ENCODE measurements around the gene FAM83B. TPM values are rescaled to one million over a fixed set of nuclear protein-coding genes. Genes with fewer than 3 reads are reported as not detected.

FAM83B gene
- polyA plus RNA-seq, 1 donor from 2014 or later = not detected

DNA sequence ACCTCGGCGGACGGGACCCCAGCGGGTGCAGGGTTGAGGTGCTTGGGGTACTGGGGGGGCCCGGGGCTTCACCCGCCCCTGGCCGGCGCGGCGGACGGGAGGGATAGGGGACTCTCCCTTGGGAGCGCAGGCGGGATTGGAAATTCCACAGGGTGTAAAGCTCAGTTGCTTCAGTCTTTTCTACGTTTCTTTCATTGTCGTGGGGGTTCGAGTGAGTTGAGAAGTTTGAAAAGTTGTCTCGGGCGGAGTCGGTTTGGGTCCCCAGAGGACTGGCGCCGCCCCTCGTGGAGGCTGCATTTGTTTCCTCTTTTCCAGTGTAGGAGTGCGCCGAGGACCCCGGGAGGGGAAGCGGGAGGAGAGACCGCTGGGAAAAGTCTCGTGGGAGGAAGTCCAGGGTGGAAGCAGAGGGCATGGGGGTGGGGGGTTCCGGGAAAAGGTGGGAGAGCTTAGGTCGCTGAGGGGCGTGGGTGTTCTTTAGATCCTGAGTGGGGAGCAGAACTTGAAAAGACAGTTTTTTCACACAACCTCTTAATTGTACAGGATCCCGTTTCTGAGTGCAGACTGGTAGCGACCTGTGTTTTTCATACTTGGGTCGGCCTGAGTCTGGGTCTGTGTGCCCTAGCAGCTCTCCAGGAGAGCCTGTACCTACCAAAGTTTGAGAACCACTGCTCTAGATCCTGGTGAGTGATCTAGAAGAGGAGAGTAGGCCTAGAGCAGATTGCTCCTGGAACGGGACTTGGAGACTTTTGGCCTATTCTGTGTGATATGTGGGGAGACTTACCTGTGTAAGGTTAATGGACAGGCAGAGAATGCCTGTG, 495 bp downstream of the FAM83B start:
- no peaks in the 10 kb centered on the region for H3K4me1 Mint-ChIP-seq
- peaks cover 4% of the 10 kb centered on the region for H3K27me3 Mint-ChIP-seq
- no peaks in the 10 kb centered on the region for H3K36me3 Mint-ChIP-seq
- H3K4me3 Mint-ChIP-seq = no peak overlapping the region
- H3K27ac Mint-ChIP-seq = peak overlapping the region in 1 of 3 donors; percentile 73
- peaks cover 3 to 11% (median 10%) of the 10 kb centered on the region in 3 donors for H3K9me3 Mint-ChIP-seq

DNA sequence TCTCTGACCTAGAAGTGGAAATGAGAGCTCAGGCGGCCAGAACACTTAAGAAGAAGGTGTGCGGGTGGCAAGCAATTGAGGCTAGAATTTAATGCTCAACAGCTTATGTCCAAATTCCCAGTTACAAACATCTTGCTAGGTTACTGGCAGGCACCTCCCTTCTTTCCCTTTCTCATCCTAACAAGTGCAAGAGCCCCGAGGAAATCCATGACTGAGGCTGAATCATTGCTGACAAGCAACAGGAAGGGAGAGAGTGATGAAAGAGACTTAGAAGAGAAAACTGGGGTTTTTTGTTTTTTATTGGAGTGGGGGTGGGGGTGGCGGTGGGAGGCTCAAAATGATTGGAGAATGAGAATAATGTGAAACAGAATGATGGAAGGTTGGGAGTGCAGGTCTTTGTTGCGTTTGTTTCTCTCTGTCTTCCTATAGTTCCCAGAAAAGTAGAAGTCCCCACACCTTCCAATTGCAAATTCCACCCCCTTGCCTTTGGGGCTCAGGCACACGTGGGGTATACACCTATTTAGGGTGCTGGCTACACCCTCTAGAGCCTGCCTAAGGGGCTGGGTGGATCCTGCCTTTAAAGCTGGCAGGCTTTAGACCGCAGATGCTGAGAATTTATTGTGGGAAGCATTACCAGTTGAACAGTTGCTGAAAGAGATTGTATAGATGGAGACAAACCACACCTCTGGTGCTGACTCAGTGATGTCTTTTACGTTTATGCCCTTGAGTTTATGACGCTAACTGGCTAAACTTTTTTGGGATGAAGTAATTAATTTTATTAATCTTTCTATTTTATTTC, 1.4 kb downstream of the FAM83B start:
- peaks cover 5 to 11% (median 7%) of the 10 kb centered on the region in 3 donors for H3K9me3 Mint-ChIP-seq
- peak overlapping the region in 1 of 3 donors; percentile 73 for H3K27ac Mint-ChIP-seq
- H3K4me1 Mint-ChIP-seq = no peaks in the 10 kb centered on the region
- H3K27me3 Mint-ChIP-seq = peaks cover 4% of the 10 kb centered on the region
- H3K4me3 Mint-ChIP-seq = no peak overlapping the region
- no peaks in the 10 kb centered on the region for H3K36me3 Mint-ChIP-seq

- Mint-ChIP-seq H3K27ac (no peak overlapping the region), H3K4me1 (no peaks in the 10 kb centered on the region), H3K4me3 (no peak overlapping the region), H3K36me3 (no peaks in the 10 kb centered on the region), H3K27me3 (peaks cover 4% of the 10 kb centered on the region), H3K9me3 (peaks cover 5 to 9% (median 9%) of the 10 kb centered on the region in 3 donors)
Measured at GRCh38 chr6:54850114-54850513, 3.5 kb downstream of the FAM83B start.

DNA sequence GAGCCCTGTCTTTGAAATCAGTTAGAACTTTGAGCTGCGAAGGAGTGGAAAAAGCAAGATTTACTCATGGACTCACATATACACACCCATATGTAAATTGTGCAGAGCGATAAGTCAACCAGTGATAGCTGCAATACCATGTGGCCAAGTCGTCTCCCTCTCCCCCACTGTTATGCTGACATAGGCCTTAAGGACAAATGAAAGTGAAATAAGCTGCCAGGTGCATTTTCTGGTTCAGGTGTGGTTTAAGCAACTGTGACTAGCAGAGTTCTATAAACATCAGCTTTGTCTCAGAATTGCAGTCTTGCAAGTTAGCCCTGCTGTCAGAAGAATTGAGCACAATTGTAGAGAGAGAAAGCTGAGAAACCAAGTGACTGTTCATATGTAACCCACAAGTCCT, 9.6 kb downstream of the FAM83B start:
- Mint-ChIP-seq H3K4me1 (no peaks in the 10 kb centered on the region), H3K27ac (no peak overlapping the region), H3K4me3 (no peak overlapping the region), H3K9me3 (peaks cover 3 to 5% (median 5%) of the 10 kb centered on the region in 3 donors), H3K27me3 (peaks cover under 1% of the 10 kb centered on the region), H3K36me3 (no peaks in the 10 kb centered on the region)

DNA sequence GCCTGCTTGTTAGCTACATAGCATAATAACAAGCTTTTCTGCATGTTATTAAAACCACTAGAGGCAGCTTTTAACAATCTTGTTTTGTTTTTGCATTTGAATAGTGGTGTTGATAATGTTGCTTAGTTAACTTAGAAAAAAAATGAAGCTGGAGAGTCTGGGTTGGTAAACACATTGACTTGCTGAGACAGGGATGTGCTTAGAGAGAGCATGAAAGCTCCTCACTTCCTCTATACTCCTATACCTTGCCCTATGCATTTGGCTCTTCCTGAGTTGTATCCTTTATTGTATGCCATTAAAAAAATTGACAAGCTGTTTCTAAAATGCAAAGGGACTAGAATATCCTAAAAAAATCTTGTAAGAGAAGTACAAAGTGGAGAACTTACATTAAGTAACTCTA, 13.6 kb downstream of the FAM83B start:
- Mint-ChIP-seq H3K4me1 (no peaks in the 10 kb centered on the region), H3K27me3 (no peaks in the 10 kb centered on the region), H3K27ac (no peak overlapping the region), H3K9me3 (peaks cover 2 to 4% (median 3%) of the 10 kb centered on the region in 3 donors), H3K4me3 (no peak overlapping the region), H3K36me3 (no peaks in the 10 kb centered on the region)

DNA sequence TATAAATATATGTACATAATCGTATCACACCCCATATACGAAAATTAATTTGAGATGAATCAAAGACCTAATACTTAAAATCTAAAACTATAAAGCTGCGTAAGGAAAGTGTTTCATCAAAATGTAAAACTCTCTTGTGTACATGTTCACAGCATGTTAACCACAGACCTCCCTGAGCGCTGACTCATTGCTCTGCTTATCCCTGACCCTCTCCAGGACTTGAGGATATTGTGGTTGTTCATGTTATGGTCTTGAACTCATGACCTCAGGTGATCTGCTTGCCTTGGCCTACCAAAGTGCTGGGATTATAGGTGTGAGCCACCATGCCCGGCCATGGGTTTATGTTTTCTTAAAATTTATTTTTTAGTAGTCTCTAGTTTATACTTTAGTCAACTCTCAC, 14.2 kb downstream of the FAM83B start:
- no peaks in the 10 kb centered on the region for H3K4me1 Mint-ChIP-seq
- no peaks in the 10 kb centered on the region for H3K36me3 Mint-ChIP-seq
- H3K9me3 Mint-ChIP-seq = peaks cover 2 to 4% (median 4%) of the 10 kb centered on the region in 3 donors
- no peaks in the 10 kb centered on the region for H3K27me3 Mint-ChIP-seq
- H3K4me3 Mint-ChIP-seq = no peak overlapping the region
- H3K27ac Mint-ChIP-seq = no peak overlapping the region

- Mint-ChIP-seq H3K36me3 (no peaks in the 10 kb centered on the region), H3K27ac (peak overlapping the region in 1 of 3 donors; percentile 47), H3K27me3 (no peaks in the 10 kb centered on the region), H3K4me1 (no peaks in the 10 kb centered on the region), H3K9me3 (peaks cover 0 to 4% (median 4%) of the 10 kb centered on the region in 3 donors), H3K4me3 (no peak overlapping the region)
Measured at GRCh38 chr6:54861905-54862616, 15.5 kb downstream of the FAM83B start.

- no peak overlapping the region for H3K4me3 Mint-ChIP-seq
Measured at GRCh38 chr6:54864272-54864671, 17.7 kb downstream of the FAM83B start.

DNA sequence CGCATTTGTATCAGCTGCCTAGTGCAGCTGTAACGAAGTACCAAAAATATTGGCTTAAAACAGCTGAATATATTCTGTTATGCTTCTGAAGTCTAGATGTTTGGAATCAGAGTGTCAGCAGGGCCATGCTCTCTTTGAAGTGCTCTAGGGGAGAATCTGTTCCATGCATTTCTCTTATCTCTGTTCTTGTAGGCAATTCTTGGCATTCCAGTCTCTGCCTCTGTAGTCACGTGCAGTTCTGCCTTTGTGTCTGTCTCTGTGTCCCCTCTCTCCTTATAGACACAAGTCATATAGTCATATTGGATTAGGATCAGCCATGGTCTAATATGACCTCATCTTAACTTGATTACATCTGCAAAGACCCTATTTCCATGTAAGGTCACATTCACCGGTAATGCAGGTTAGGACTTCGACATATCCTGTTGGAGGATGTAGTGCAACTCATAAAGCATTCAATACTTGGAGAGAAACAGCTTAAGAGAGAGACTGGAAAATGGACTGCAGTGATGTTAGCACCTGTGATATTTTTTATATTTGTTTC, 18.6 kb downstream of the FAM83B start:
- H3K27me3 Mint-ChIP-seq = no peaks in the 10 kb centered on the region
- H3K4me3 Mint-ChIP-seq = no peak overlapping the region
- H3K27ac Mint-ChIP-seq = no peak overlapping the region
- peaks cover 0 to 4% (median 4%) of the 10 kb centered on the region in 3 donors for H3K9me3 Mint-ChIP-seq
- no peaks in the 10 kb centered on the region for H3K4me1 Mint-ChIP-seq
- no peaks in the 10 kb centered on the region for H3K36me3 Mint-ChIP-seq

More at GRCh38 chr6:54864272-54864671, 17.7 kb downstream of the FAM83B start:
- Mint-ChIP-seq H3K4me1 (no peaks in the 10 kb centered on the region), H3K9me3 (peaks cover 0 to 4% (median 4%) of the 10 kb centered on the region in 3 donors), H3K36me3 (no peaks in the 10 kb centered on the region), H3K27ac (no peak overlapping the region), H3K27me3 (no peaks in the 10 kb centered on the region)

- Mint-ChIP-seq H3K27ac (no peak overlapping the region), H3K36me3 (no peaks in the 10 kb centered on the region), H3K9me3 (peaks cover 0 to 4% (median 0%) of the 10 kb centered on the region in 3 donors), H3K4me1 (no peaks in the 10 kb centered on the region), H3K27me3 (no peaks in the 10 kb centered on the region), H3K4me3 (no peak overlapping the region)
Measured at GRCh38 chr6:54868556-54868955, 22.0 kb downstream of the FAM83B start.

DNA sequence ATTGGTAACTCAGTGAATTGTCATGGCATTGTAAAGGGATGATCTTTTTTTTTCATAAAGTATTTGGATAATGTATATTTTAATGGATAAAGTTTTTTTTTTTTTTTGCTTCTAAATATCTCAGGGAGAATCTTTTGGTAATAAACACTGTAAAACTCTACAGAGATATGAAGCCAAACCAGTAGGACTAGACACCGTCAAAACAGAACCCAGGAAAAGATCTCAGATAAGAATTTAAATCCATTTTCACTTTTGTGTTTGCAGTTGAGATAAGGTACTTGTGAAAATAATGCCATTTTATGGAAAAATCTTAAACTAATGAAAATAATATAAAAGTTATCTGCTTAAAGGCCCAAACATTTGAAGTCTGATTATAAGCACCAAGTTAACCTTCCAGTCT, 27.0 kb downstream of the FAM83B start:
- Mint-ChIP-seq H3K4me3 (no peak overlapping the region), H3K27ac (no peak overlapping the region), H3K4me1 (no peaks in the 10 kb centered on the region), H3K36me3 (no peaks in the 10 kb centered on the region), H3K27me3 (no peaks in the 10 kb centered on the region), H3K9me3 (no peaks in the 10 kb centered on the region)

DNA sequence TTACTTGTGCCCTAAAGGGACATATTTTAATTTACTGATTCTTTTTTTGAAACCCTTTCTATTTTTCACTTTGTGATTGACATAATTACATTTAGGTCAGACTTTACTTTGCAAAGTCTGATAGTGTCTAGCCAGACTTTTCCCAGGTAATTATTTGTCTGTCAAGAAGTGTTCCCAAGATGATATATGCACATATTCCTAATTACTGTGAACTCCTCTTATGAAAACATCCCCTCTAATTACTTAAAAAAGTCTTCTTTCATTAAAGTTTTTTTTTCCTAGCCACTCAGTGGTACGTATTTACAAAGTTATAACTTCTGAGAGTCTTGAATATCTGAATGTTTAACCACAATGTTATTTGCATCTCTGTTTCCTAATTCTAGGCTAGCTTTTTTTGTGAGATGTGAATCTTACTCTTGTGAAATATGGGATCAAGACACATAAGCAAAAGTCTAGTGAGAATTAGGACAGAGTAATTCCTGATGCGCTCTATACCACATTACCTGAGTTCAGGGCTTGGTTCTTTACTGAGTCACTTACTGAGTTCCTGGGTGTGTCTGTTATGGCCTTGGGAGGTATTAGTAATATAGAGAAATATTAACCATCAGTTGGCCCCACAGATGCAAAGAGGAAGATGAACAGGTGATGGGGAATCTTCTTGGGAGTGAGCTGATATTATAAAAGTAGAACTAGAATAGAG, 27.9 kb downstream of the FAM83B start:
- H3K4me3 Mint-ChIP-seq = no peak overlapping the region
- H3K9me3 Mint-ChIP-seq = no peaks in the 10 kb centered on the region
- H3K27me3 Mint-ChIP-seq = no peaks in the 10 kb centered on the region
- no peaks in the 10 kb centered on the region for H3K4me1 Mint-ChIP-seq
- no peaks in the 10 kb centered on the region for H3K36me3 Mint-ChIP-seq
- no peak overlapping the region for H3K27ac Mint-ChIP-seq

DNA sequence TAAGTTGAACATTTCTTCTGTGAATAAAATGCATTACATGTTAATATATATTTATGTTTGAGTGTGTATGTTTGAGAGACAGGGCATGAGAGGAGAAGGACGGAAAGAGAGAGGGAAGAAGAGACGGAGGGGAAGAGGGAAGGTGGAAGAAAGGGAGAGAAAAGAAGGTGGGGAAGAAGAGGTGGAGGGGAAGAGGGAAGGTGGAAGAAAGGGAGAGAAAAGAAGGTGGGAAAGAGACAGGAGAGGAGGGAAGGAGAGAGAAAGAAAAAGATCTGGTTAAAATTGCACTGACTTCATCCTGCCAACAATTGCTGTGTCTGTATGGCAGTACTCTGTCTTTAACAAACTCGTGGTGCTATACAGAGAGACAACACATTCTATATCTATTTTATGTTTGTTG, 29.0 kb downstream of the FAM83B start:
- Mint-ChIP-seq H3K27ac (no peak overlapping the region), H3K4me1 (no peaks in the 10 kb centered on the region), H3K36me3 (no peaks in the 10 kb centered on the region), H3K9me3 (no peaks in the 10 kb centered on the region), H3K27me3 (no peaks in the 10 kb centered on the region), H3K4me3 (no peak overlapping the region)

DNA sequence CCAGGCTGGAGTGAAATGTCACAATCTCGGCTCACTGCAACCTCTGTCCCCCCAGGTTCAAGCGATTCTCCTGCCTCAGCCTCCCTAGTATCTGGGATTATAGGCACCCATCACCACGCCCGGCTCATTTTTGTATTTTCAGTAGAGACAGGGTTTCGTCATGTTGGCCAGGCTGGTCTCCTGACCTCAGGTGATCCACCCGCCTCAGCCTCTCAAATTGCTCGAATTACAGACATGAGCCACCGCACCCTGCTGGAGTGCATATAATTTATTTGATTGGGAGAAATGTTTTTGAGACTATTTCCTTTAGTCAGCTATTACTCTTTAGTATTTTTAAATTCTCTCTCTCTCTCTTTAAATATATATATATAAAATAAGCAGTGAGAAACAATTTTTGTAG, 29.8 kb downstream of the FAM83B start:
- Mint-ChIP-seq H3K4me1 (no peaks in the 10 kb centered on the region), H3K4me3 (no peak overlapping the region), H3K27ac (no peak overlapping the region), H3K36me3 (no peaks in the 10 kb centered on the region), H3K27me3 (no peaks in the 10 kb centered on the region), H3K9me3 (no peaks in the 10 kb centered on the region)

All from IgD-negative memory B cell (primary cell).